Gastrocnemius medialis (tissue), 4 donors: Measurements from ENCODE around the gene SRPRB. TPM values are rescaled to one million over a fixed set of nuclear protein-coding genes. Genes with fewer than 3 reads are reported as not detected.

Source experiments
- ATAC-seq, 2 donors: fragments of 150-250 bp; one replicate each; pipeline ENCODE4 v1.9.1; 2016
- DNase-seq, 2 donors: peaks; one replicate each; pipeline ENCODE4 v3.0.0-alpha.2; 2019
- H3K27ac ChIP-seq, 4 donors: fragments of 200-600 bp; sonication (generic); 1 replicate in 1 of 4; 2 replicates in 3 of 4; pipeline ENCODE4 v1.5.1; 2016 to 2018; ENCODE audit warnings: mild to moderate bottlenecking in 2 of 4, moderate library complexity in 1 of 4
- H3K27me3 ChIP-seq, 3 donors: fragments of 200-600 bp; sonication (generic) in 2 of 3; 1 replicate in 1 of 3; 2 replicates in 2 of 3; pipeline versions ENCODE4 v1.5.1 to v1.6.0; 2016 to 2019; ENCODE audit warnings: mild to moderate bottlenecking in 1 of 3, moderate library complexity in 1 of 3
- H3K36me3 ChIP-seq, 2 donors: fragments of 200-600 bp; sonication (generic) in 1 of 2; one replicate each; pipeline ENCODE4 v1.5.1; 2017 to 2018
- H3K4me1 ChIP-seq, 2 donors: fragments of 200-600 bp; sonication (generic) in 1 of 2; one replicate each; pipeline ENCODE4 v1.5.1; 2016 to 2017; ENCODE audit warnings: mild to moderate bottlenecking in 2 of 2
- H3K4me3 ChIP-seq, 4 donors: fragments of 200-600 bp; sonication (generic) in 3 of 4; 1 replicate in 1 of 4; 2 replicates in 3 of 4; pipeline ENCODE4 v1.5.1; 2016 to 2019; ENCODE audit warnings: mild to moderate bottlenecking in 2 of 4
- H3K9me3 ChIP-seq, 3 donors: fragments of 200-600 bp; sonication (generic) in 2 of 3; 1 replicate in 1 of 3; 2 replicates in 2 of 3; pipeline ENCODE4 v1.5.1; 2016 to 2019
- CTCF ChIP-seq, 5 experiments: fragments of 450-650 bp in 3 of 5; fragments of 200-600 bp in 2 of 5; sonication (generic) in 2 of 5; IDR thresholded peaks in 4 of 5; conservative IDR thresholded peaks in 1 of 5; 1 replicate in 4 of 5; 2 replicates in 1 of 5; pipeline ENCODE4 v1.5.1; 2016 to 2019; ENCODE audit warnings: antibody characterized with exemption in 5 of 5, mild to moderate bottlenecking in 3 of 5, moderate library complexity in 3 of 5
- POLR2A ChIP-seq, 2 donors: fragments of 450-650 bp; IDR thresholded peaks; one replicate each; pipeline ENCODE4 v1.6.1; 2017; ENCODE audit warnings: antibody characterized with exemption in 2 of 2, mild to moderate bottlenecking in 2 of 2, moderate library complexity in 2 of 2
- in situ Hi-C, 4 donors: fragments of 200-750 bp; cut with MboI; loops; one replicate each; pipeline versions ENCODE4 v1.15.0 to v1.8.0; 2017; ENCODE audit warnings: low sequenced_read_pairs in 4 of 4
- intact Hi-C: fragments of 100-400 bp; cut with DNase I; formaldehyde crosslinking; loops from one replicate; pipeline ENCODE4 v1.15.1; 2023; ENCODE audit warnings: low total_unique reads
- total RNA-seq, 4 donors: library from RNA; depleted of rRNA; stranded (reverse); fragments of >200 nt; gene quantifications; one replicate each; pipeline versions ENCODE4 v1.1.0 to v1.2.3, GENCODE V29; 2016

Gene SRPRB
- total RNA-seq, 4 donors from 2014 or later: 19.0 to 22.3 (median 20.6) TPM

- ATAC-seq (no peak), DNase-seq (no peak)
- in situ Hi-C loops: no loop called here
- TF ChIP-seq POLR2A (IDR thresholded peaks at IDR 0.05): no peak
- no peak for TF ChIP-seq CTCF (IDR thresholded peaks at IDR 0.05 in 4 of 5, conservative IDR thresholded peaks at IDR 0.05 in 1 of 5)
- Histone ChIP-seq H3K4me1 (no peaks in the 10 kb centered on the region), H3K27me3 (no peaks in the 10 kb centered on the region), H3K36me3 (no peaks in the 10 kb centered on the region), H3K27ac (no peak overlapping the region), H3K9me3 (no peaks in the 10 kb centered on the region), H3K4me3 (no peak overlapping the region)
- intact Hi-C loops: no loop called here
Observed at GRCh38 chr3:133853063-133853924, 47.7 kb downstream of the SRPRB start.

- ATAC-seq (no peak), DNase-seq (no peak)
- Histone ChIP-seq H3K4me1 (no peaks in the 10 kb centered on the region), H3K36me3 (no peaks in the 10 kb centered on the region), H3K27me3 (no peaks in the 10 kb centered on the region), H3K27ac (no peak overlapping the region), H3K4me3 (no peak overlapping the region), H3K9me3 (no peaks in the 10 kb centered on the region)
- TF ChIP-seq CTCF (IDR thresholded peaks at IDR 0.05 in 4 of 5, conservative IDR thresholded peaks at IDR 0.05 in 1 of 5) (no peak), POLR2A (IDR thresholded peaks at IDR 0.05) (no peak)
- in situ Hi-C loops (no loop called here), intact Hi-C loops (no loop called here)
Observed at GRCh38 chr3:133853925-133854227, 48.3 kb downstream of the SRPRB start.

- TF ChIP-seq CTCF (IDR thresholded peaks at IDR 0.05 in 4 of 5, conservative IDR thresholded peaks at IDR 0.05 in 1 of 5): no peak
- TF ChIP-seq POLR2A (IDR thresholded peaks at IDR 0.05): no peak
- Histone ChIP-seq H3K27ac (no peak overlapping the region), H3K9me3 (no peaks in the 10 kb centered on the region), H3K4me1 (no peaks in the 10 kb centered on the region), H3K36me3 (no peaks in the 10 kb centered on the region), H3K4me3 (no peak overlapping the region), H3K27me3 (no peaks in the 10 kb centered on the region)
- in situ Hi-C loops (no loop called here), intact Hi-C loops (no loop called here)
- ATAC-seq: no peak
- no peak for DNase-seq
Observed at GRCh38 chr3:133854264-133855001, 48.8 kb downstream of the SRPRB start.

- intact Hi-C loops: no loop called here
- H3K27ac ChIP-seq: no peak overlapping the region
- no peak for ATAC-seq
Observed at GRCh38 chr3:133855002-133855370, 49.4 kb downstream of the SRPRB start.

More at GRCh38 chr3:133855002-133855370, 49.4 kb downstream of the SRPRB start:
- Histone ChIP-seq H3K9me3 (no peaks in the 10 kb centered on the region), H3K4me1 (no peaks in the 10 kb centered on the region), H3K4me3 (no peak overlapping the region), H3K36me3 (no peaks in the 10 kb centered on the region), H3K27me3 (no peaks in the 10 kb centered on the region)
- no peak for DNase-seq
- in situ Hi-C loops: no loop called here
- TF ChIP-seq POLR2A (IDR thresholded peaks at IDR 0.05) (no peak), CTCF (IDR thresholded peaks at IDR 0.05 in 4 of 5, conservative IDR thresholded peaks at IDR 0.05 in 1 of 5) (no peak)
